A204.1 (cell line): ENCODE results near the gene TEX19.
"Not testable (repeated sequence)": the region's sequence is repeated elsewhere in the genome, so short reads cannot be mapped to it uniquely, and the experiment has no call there.

Experiments
- FAIRE-seq: peaks from 2 replicates; lab custom pipeline; 2012; peaks lifted over from hg19 to GRCh38; lab: Jason Lieb, UNC

Gene TEX19

GRCh38 chr17:82377294-82377693 lies 18.2 kb downstream of the TEX19 start:
- FAIRE-seq, result not testable (repeated sequence)

- no peak for FAIRE-seq
These were observed 19.1 kb downstream of the TEX19 start for GRCh38 chr17:82377924-82378740.

DNA sequence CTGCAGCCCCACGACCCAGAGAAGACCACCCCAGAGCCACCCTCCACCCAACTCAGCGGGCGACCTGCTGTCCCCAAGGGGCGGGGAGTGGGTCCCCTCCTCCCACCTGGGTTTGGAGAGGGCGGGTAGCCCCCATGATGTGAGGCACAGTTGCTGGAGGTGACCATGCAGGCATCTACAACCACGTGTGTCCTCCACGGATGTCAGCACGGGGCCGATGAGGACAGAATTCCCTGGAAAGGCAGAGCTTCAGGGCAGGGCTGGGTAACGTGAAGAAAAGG lies 19.6 kb downstream of the TEX19 start:
- FAIRE-seq, result no peak

GRCh38 chr17:82380860-82381702 lies 22.0 kb downstream of the TEX19 start:
- FAIRE-seq, result no peak

GRCh38 chr17:82381703-82382009 lies 22.6 kb downstream of the TEX19 start:
- not testable (repeated sequence) for FAIRE-seq

GRCh38 chr17:82382220-82382932 lies 23.3 kb downstream of the TEX19 start:
- not testable (repeated sequence) for FAIRE-seq

DNA sequence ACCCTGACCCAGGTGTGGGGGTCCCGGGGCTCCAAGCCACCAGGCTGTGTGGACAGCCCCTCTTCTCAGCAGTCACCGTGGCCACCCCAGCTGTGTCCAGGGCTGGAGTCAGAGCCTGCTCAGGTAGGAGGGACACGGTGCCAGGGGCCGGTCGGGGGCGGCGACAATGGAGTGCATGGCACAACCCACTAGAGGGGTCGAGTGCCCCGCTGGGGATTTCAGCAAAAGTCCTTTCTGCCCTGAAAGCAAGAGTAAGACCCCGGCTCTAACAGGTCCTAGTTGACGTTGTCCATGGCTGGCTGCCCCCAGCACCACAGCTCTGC lies 23.8 kb downstream of the TEX19 start:
- no peak for FAIRE-seq

- no peak for FAIRE-seq
These were observed 24.4 kb downstream of the TEX19 start for GRCh38 chr17:82383411-82383810.

DNA sequence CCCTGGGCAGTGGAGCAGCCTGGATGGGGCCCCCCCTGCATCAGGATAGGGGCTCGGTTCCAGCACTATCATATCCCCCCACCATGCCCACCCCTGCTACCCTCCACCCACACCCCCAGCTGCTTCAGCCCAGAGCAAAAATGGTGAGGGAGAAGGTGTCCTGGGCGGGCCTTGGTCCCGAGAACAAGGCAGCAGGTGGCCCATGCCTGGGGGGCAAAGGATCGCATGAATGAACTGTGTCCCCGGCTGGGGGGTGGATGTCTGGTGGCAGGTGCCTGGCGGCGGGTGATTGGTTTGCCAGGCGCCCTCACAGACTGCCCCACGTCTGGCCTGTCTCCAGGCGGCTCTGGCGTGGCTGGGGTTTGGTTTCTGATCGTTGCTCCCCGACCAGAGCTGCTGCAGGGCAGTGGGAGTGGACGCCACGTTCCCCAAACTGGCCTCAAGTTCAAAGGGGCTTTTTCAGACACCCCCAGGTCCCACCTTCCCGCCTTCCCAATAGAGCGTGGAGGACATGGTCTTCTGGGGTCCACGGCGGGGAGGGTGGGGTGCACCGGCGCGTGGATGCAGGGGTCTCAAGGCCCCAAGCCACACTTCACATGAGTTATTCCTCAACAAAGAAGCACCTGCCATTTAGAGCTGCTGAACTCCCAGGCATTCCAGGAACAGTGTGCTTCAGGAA lies 25.1 kb downstream of the TEX19 start:
- no peak for FAIRE-seq

GRCh38 chr17:82384730-82385481 lies 25.9 kb downstream of the TEX19 start:
- FAIRE-seq, result no peak

DNA sequence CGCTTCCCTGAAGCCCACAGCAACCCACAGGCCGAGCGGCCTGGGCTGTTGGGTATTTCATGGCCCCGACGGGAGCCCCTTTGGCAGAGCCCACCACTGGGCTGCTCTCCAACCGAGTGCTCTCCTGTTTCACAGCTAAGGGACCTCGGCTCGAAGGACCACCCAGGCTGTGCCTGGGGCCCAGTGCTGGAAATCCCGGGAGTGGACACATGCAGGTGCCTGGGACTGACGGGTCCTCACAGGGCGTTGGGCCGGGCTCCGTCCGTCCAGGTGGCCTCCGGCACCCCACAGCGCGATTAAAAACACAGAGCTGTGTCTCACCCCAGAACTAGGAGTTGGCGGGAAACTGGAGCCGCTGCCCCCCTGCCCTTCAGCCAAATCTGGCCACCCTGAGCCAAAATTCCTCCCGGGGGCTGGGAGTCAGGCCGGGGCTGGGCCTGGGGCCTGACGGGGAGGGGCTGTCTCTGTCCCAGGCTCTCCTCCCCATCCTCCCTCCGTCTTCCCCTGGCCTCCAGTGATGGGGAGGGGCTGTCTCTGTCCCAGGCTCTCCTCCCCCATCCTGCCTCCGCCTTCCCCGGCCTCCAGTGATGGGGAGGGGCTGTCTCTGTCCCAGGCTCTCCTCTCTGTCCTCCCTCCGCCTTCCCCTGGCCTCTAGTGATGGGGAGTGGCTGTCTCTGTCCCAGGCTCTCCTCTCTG lies 26.7 kb downstream of the TEX19 start:
- FAIRE-seq, result no peak

DNA sequence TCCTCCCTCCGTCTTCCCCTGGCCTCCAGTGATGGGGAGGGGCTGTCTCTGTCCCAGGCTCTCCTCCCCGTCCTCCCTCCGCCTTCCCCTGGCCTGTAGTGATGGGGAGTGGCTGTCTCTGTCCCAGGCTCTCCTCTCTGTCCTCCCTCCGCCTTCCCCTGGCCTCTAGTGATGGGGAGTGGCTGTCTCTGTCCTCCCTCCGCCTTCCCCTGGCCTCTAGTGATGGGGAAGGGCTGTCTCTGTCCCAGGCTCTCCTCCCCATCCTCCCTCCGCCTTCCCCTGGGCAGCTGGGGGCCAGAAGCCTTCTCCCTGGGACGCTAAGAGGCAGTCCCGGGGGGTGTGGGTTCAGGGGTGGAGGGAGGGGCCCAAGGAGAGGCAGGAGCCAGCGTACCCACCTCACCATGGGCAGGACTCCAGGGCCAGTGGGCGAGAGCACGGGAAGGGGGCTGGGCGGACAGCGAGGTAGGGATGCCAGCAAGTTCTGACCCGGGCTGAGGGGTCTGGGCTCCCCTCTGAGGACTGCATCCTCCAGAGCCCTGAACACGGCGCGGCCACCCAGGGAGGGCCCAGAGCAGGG lies 27.3 kb downstream of the TEX19 start:
- FAIRE-seq, result no peak

DNA sequence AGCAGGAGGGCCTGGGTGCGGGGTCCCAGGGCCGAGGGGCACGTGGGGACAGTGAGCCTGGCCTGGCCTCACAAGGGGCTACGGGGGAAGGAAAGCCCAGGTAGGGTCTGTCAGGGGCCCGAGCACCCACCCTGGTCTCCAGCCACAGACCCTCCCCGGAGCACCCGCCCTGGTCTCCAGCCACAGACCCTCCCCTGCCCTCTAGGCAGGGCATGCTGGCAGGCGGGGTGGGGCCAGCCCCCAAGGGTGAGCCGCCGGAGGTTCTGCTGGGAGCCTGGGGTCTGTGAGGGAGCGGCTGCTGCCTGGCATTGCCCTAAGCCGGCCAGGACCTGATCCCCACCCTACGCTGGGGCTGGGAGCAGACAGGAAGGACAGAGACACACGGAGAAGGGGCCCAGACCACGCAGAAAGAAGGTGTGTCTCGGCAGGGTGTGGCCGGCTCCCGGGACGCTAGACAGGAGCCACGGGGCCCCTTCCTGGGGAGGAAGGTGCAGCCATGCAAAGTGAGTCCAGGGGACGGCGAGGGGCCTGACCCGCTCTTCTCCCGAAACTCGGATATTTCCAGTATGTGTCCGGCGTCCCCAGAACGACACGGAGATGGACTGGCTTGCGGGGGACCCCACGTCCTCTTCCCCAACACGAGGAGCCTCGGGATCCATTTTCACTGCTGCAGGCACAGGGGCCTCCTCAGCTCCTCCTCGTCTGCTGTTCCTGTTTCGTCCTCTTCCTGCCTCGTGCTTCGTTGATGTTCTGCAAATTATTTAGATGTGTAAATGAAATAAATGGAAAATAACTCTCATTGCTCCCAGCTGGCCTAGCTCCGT lies 28.0 kb downstream of the TEX19 start:
- FAIRE-seq, result no peak

DNA sequence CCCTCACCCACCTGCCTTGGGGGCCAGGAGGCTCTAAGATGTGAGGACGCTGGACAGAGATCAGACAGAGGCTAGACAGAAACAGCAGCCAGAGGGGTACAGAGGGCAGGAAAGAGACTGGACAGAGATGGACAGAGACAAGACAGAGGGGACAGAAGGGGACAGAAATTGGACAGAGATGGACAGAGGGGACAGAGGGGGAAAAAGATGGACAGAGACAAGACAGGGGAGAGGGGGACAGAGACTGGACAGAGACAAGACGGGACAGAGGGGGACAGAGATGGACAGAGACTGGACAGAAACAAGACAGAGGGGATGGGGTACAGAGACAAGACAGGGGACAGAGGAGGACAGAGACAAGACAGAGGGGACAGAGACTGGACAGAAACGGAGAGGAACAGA lies 28.7 kb downstream of the TEX19 start:
- no peak for FAIRE-seq

GRCh38 chr17:82388223-82388921 lies 29.3 kb downstream of the TEX19 start:
- FAIRE-seq, result no peak

DNA sequence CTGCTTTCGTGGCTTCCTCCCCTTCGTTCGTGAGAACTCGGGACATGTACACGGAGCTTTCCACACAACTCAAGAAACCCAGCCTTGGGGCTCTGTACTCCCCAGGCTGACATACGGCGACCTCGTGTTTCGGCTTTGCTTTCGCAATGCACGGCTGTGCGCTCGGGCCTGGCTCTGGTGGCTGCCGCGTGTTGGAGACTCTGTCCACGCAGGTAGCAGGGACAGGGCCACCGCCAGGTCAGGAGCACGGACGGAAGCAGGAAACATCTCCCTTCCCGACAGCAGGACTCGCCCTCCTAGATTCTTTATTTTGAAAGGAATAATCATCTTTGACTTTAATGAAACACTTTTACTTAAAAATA lies 29.9 kb downstream of the TEX19 start:
- FAIRE-seq, result no peak

- no peak for FAIRE-seq
These were observed 30.3 kb downstream of the TEX19 start for GRCh38 chr17:82389379-82389778.

DNA sequence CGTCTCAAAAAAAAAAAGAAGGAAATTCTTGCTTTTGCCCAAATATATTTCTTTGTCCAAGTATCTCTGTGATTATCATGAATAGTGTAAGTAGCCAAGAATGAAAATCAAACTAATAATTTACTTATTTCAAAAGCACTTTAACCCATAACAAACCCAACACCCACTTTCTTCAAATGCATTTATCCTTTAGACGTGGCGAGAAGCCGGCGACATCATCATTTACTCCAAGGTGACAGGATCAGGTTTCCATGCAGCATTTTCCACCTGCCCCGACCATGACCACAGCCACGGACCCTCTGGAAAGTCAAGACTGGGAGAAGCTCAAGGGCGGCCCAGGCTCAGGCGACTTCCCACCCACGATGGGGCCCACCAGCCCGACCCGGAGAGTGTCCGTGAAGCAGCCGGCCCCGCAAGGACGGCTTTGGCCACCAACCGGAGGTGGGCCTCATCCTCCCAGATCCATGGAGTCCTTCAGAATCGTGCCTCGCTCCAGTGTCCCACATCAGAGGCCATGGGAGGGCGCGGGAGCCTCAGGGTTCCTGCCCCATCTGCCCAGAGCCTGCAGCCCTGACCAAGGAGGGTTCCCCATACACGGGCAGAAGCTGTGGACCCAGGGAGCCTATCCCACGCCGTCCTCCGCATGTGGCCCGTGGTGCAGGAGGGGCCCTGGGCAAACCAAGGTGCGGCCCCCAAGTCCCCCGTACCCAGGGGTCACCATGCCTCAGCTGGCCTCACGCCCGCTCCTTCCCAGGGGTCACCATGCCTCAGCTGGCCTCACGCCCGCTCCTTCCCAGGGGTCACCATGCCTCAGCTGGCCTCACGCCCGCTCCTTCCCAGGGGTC lies 31.2 kb downstream of the TEX19 start:
- no peak for FAIRE-seq
